Gastroesophageal sphincter (tissue), 4 donors: ENCODE data around the gene USP12. TPM values are rescaled to one million over a fixed set of nuclear protein-coding genes. Genes with fewer than 3 reads are reported as not detected.
A peak's percentile ranks its signal among the peaks of the same experiment; 100 is the strongest.

Experiments
- ATAC-seq: fragments of 150-250 bp; one replicate; pipeline ENCODE4 v1.9.1; 2016; ENCODE audit warnings: mild to moderate bottlenecking, moderate library complexity
- H3K27ac ChIP-seq, 4 donors: fragments of 200-600 bp; sonication (generic) in 3 of 4; 1 replicate in 3 of 4; 2 replicates in 1 of 4; pipeline ENCODE4 v1.5.1; 2016 to 2019
- H3K27me3 ChIP-seq: fragments of 200-600 bp; sonication (generic); one replicate; pipeline ENCODE4 v1.5.1; 2019
- H3K36me3 ChIP-seq, 2 donors: fragments of 200-600 bp; sonication (generic); one replicate each; pipeline ENCODE4 v1.5.1; 2019; ENCODE audit warnings: control low read depth in 1 of 2
- H3K4me1 ChIP-seq, 3 donors: fragments of 200-600 bp; sonication (generic); 1 replicate in 2 of 3; 2 replicates in 1 of 3; pipeline ENCODE4 v1.5.1; 2016 to 2019; ENCODE audit warnings: control low read depth in 2 of 3
- H3K4me3 ChIP-seq, 2 donors: fragments of 200-600 bp; sonication (generic); one replicate each; pipeline ENCODE4 v1.5.1; 2019; ENCODE audit warnings: mild to moderate bottlenecking in 1 of 2, moderate library complexity in 1 of 2
- H3K9me3 ChIP-seq, 3 donors: fragments of 200-600 bp; sonication (generic); one replicate each; pipeline ENCODE4 v1.5.1; 2017 to 2019; ENCODE audit warnings: control low read depth in 2 of 3
- CTCF ChIP-seq, 4 experiments: fragments of 200-600 bp in 2 of 4; fragments of 450-650 bp in 2 of 4; sonication (generic) in 1 of 4; IDR thresholded peaks; one replicate each; pipeline ENCODE4 v1.5.1; 2017 to 2019; ENCODE audit warnings: antibody characterized with exemption in 4 of 4, mild to moderate bottlenecking in 2 of 4, moderate library complexity in 2 of 4
- EP300 ChIP-seq: sonication (generic); formaldehyde crosslinking; IDR thresholded peaks from one replicate; pipeline ENCODE4 v1.6.1; 2017; ENCODE audit warnings: antibody characterized with exemption, mild to moderate bottlenecking
- POLR2A ChIP-seq, 2 donors: fragments of 450-650 bp; IDR thresholded peaks; one replicate each; pipeline ENCODE4 v1.6.1; 2017; ENCODE audit warnings: antibody characterized with exemption in 2 of 2, mild to moderate bottlenecking in 2 of 2, moderate library complexity in 1 of 2
- POLR2AphosphoS5 ChIP-seq: sonication (generic); formaldehyde crosslinking; IDR thresholded peaks from one replicate; pipeline ENCODE4 v1.6.1; 2017; ENCODE audit warnings: antibody characterized with exemption
- WGBS, 2 donors: methylation state at CpG; one replicate each; pipeline ENCODE4 v1.1.5; 2018; ENCODE audit warnings: low coverage in 1 of 2; 5-methylcytosine and 5-hydroxymethylcytosine counted together
- total RNA-seq, 4 donors: library from RNA; depleted of rRNA; stranded (reverse); fragments of >200 nt; gene quantifications; one replicate each; pipeline ENCODE4 v1.1.0, GENCODE V29; 2016

USP12 gene
- total RNA-seq, 4 donors from 2014 or later = 55.7 to 116 (median 78.8) TPM

- no peaks in the 10 kb centered on the region for H3K27me3 ChIP-seq
- H3K4me3 ChIP-seq = peak overlapping the region; percentile 96 to 99
- H3K4me1 ChIP-seq = peaks cover 23 to 58% (median 35%) of the 10 kb centered on the region in 3 donors
- H3K9me3 ChIP-seq = no peaks in the 10 kb centered on the region
- no peak for ATAC-seq
- peak in 1 of 2 donors; percentile 3 for TF ChIP-seq POLR2A (IDR thresholded peaks at IDR 0.05)
- TF ChIP-seq POLR2AphosphoS5 = peak; percentile 61
- TF ChIP-seq EP300 = no peak
- TF ChIP-seq CTCF (IDR thresholded peaks at IDR 0.05) = no peak
- H3K27ac ChIP-seq = peak overlapping the region; percentile 94 to 99 (median 98)
- 0 to 1% methylated on average over 14 to 23 of the region's 56 CpGs for WGBS, 2 donors
- no peaks in the 10 kb centered on the region for H3K36me3 ChIP-seq
Observed at GRCh38 chr13:27170516-27171243, 931 bp downstream of the USP12 start.

GRCh38 chr13:27170221-27170515 is 1.4 kb downstream of the USP12 start:
- Histone ChIP-seq H3K27me3 (no peaks in the 10 kb centered on the region), H3K9me3 (no peaks in the 10 kb centered on the region), H3K4me3 (peak overlapping the region; percentile 96 to 99), H3K27ac (peak overlapping the region; percentile 94 to 99 (median 98)), H3K4me1 (peaks cover 28 to 63% (median 35%) of the 10 kb centered on the region in 3 donors), H3K36me3 (no peaks in the 10 kb centered on the region)
- 2 to 3% methylated on average over 4 of the region's 4 CpGs for WGBS, 2 donors
- TF ChIP-seq CTCF (IDR thresholded peaks at IDR 0.05) (peak in 1 of 4 experiments; percentile 18), POLR2A (IDR thresholded peaks at IDR 0.05) (no peak)
- no peak for ATAC-seq

- TF ChIP-seq POLR2AphosphoS5 = no peak
- TF ChIP-seq CTCF (IDR thresholded peaks at IDR 0.05) = no peak
- no peak for TF ChIP-seq EP300
- no peak for TF ChIP-seq POLR2A (IDR thresholded peaks at IDR 0.05)
- 13 to 27% methylated on average over 7 to 8 of the region's 8 CpGs for WGBS, 2 donors
- Histone ChIP-seq H3K27ac (peak overlapping the region; percentile 94 to 99 (median 98)), H3K36me3 (no peaks in the 10 kb centered on the region), H3K4me1 (peaks cover 35 to 74% (median 35%) of the 10 kb centered on the region in 3 donors), H3K9me3 (no peaks in the 10 kb centered on the region), H3K4me3 (peak overlapping the region; percentile 96 to 99), H3K27me3 (no peaks in the 10 kb centered on the region)
- no peak for ATAC-seq
Observed at GRCh38 chr13:27168906-27169657, 2.5 kb downstream of the USP12 start.

- WGBS, 2 donors = 12 to 34% methylated on average over 4 to 6 of the region's 6 CpGs
- ATAC-seq = no peak
- Histone ChIP-seq H3K36me3 (no peaks in the 10 kb centered on the region), H3K4me3 (no peak overlapping the region), H3K4me1 (peaks cover 38 to 83% (median 41%) of the 10 kb centered on the region in 3 donors), H3K9me3 (no peaks in the 10 kb centered on the region), H3K27me3 (no peaks in the 10 kb centered on the region), H3K27ac (peak overlapping the region; percentile 94 to 99 (median 98))
- no peak for TF ChIP-seq POLR2A (IDR thresholded peaks at IDR 0.05)
- no peak for TF ChIP-seq POLR2AphosphoS5
- TF ChIP-seq CTCF (IDR thresholded peaks at IDR 0.05) = no peak
- TF ChIP-seq EP300 = no peak
Observed at GRCh38 chr13:27168086-27168485, 3.5 kb downstream of the USP12 start.
